Motor neuron (in vitro differentiated cells): Measurements from ENCODE around the gene MYL12B. TPM values are rescaled to one million over a fixed set of nuclear protein-coding genes. Genes with fewer than 3 reads are reported as not detected.
"Not testable (repeated sequence)": the region's sequence is repeated elsewhere in the genome, so short reads cannot be mapped to it uniquely, and the experiment has no call there.

Experiments
- ATAC-seq, 8 experiments: fragments of 200-7000 bp; cut with Tn5 transposase; replicated peaks in 6 of 8; 2 replicates each; pipeline ENCODE4 v1.8.0; 2021; ENCODE audit warnings: mild to moderate bottlenecking in 8 of 8, moderate library complexity in 8 of 8
- H3K27ac ChIP-seq, 2 donors: fragments of 250-450 bp; sonication (Bioruptor Pico); 2 replicates each; pipeline ENCODE4 v1.9.0; 2021; ENCODE audit warnings: antibody characterized with exemption in 2 of 2, mild to moderate bottlenecking in 2 of 2, moderate library complexity in 1 of 2
- H3K4me1 ChIP-seq, 2 donors: fragments of 250-450 bp; sonication (Bioruptor Pico); replicated peaks in 1 of 2; 2 replicates each; pipeline ENCODE4 v1.6.1; 2021; ENCODE audit warnings: antibody characterized with exemption in 2 of 2, mild to moderate bottlenecking in 2 of 2, moderate library complexity in 1 of 2
- H3K4me3 ChIP-seq, 5 donors: fragments of 250-450 bp; sonication (Bioruptor Pico); 2 replicates each; pipeline ENCODE4 v1.9.0; 2021; ENCODE audit warnings: antibody characterized with exemption in 5 of 5, mild to moderate bottlenecking in 5 of 5, moderate library complexity in 4 of 5
- WGBS, 10 experiments: fragments of 450-650 bp; shearing (Covaris generic); methylation state at CpG; one replicate each; pipeline ENCODE4 v1.0.0; 2022; 5-methylcytosine and 5-hydroxymethylcytosine counted together
- in situ Hi-C, 9 experiments: fragments of 400-800 bp; cut with MboI; loops; one replicate each; pipeline ENCODE4 v1.15.0; 2021; ENCODE audit warnings: low sequenced_read_pairs in 9 of 9, low pct_unique_long_range_greater_than_20kb in 2 of 9; ENCODE audit not compliant: unreplicated experiment in 9 of 9
- total RNA-seq, 8 experiments: library from RNA; unstranded; fragments of 300-600 nt; gene quantifications; 2 replicates each; pipeline versions ENCODE4 v1.2.3 to v1.2.4, GENCODE V29; 2022

MYL12B gene
- total RNA-seq, 8 experiments from 2014 or later, result 135 to 392 (median 170) TPM

GRCh38 chr18:3269914-3270299 lies 8.0 kb downstream of the MYL12B start:
- WGBS, 10 experiments, result 94 to 100% (median 100%) methylated on average over 1 of the region's 1 CpG
- H3K4me1 ChIP-seq, result no peaks in the 10 kb centered on the region
- H3K27ac ChIP-seq, result no peak overlapping the region
- ATAC-seq, result no peak
- in situ Hi-C loops, result loop anchor here in 1 of 9 experiments (10.0 kb wide), 1 partner anchor 395 kb away; no protein-coding TSS in a partner anchor
- no peak overlapping the region for H3K4me3 ChIP-seq

GRCh38 chr18:3273042-3273441 lies 11.1 kb downstream of the MYL12B start:
- ATAC-seq, result no peak
- Histone ChIP-seq H3K27ac (no peak overlapping the region), H3K4me3 (no peak overlapping the region), H3K4me1 (peaks cover 0 to under 1% of the 10 kb centered on the region in 2 donors)
- 0 to 100% (median 67%) methylated on average over 1 to 3 of the region's 3 CpGs; no CpG with 5 or more reads in 3 of the 10 experiments for WGBS, 10 experiments
- in situ Hi-C loops, result loop anchor here in 1 of 9 experiments (10.0 kb wide), 1 partner anchor 392 kb away; no protein-coding TSS in a partner anchor

- H3K4me1 ChIP-seq, H3K27ac ChIP-seq, ATAC-seq, H3K4me3 ChIP-seq: not testable (repeated sequence)
- 74 to 98% (median 91%) methylated on average over 2 to 7 of the region's 7 CpGs for WGBS, 10 experiments
- in situ Hi-C loops, result loop anchor here in 7 of 9 experiments (5.0 to 25.0 kb wide), 6 partner anchors 160 to 585 kb away; no protein-coding TSS in a partner anchor
These were observed 15.8 kb downstream of the MYL12B start for GRCh38 chr18:3277643-3278213.

GRCh38 chr18:3279201-3280185 lies 17.6 kb downstream of the MYL12B start:
- 0 to 77% (median 45%) methylated on average over 1 to 12 of the region's 14 CpGs for WGBS, 10 experiments
- Histone ChIP-seq H3K4me3 (no peak overlapping the region), H3K4me1 (peaks cover 5 to 6% of the 10 kb centered on the region in 2 donors), H3K27ac (no peak overlapping the region)
- peak in 3 of 8 experiments; percentile 55 to 59 (median 57) for ATAC-seq
- in situ Hi-C loops, result loop anchor here (5.0 to 25.0 kb wide), 8 partner anchors 158 to 583 kb away; no protein-coding TSS in a partner anchor

- H3K4me3 ChIP-seq, result no peak overlapping the region
- ATAC-seq, result peak; percentile 72 to 87 (median 79)
- in situ Hi-C loops, result loop anchor here (10.0 to 25.0 kb wide), 7 partner anchors 156 to 581 kb away; no protein-coding TSS in a partner anchor
- no peak overlapping the region for H3K27ac ChIP-seq
- WGBS, 10 experiments, result 0 to 89% (median 25%) methylated on average over 1 to 2 of the region's 2 CpGs
- peaks cover 5 to 6% of the 10 kb centered on the region in 2 donors for H3K4me1 ChIP-seq
These were observed 19.8 kb downstream of the MYL12B start for GRCh38 chr18:3281456-3282400.

- no peak overlapping the region for H3K27ac ChIP-seq
- H3K4me3 ChIP-seq, result no peak overlapping the region
- H3K4me1 ChIP-seq, result peaks cover 2 to 5% of the 10 kb centered on the region in 2 donors
- ATAC-seq, result no peak
- in situ Hi-C loops, result loop anchor here (10.0 to 25.0 kb wide), 7 partner anchors 154 to 579 kb away; no protein-coding TSS in a partner anchor
- WGBS, 10 experiments, result 0 to 100% (median 82%) methylated on average over 1 to 9 of the region's 10 CpGs; no CpG with 5 or more reads in 1 of the 10 experiments
These were observed 21.4 kb downstream of the MYL12B start for GRCh38 chr18:3283253-3283863.

- no peak overlapping the region for H3K27ac ChIP-seq
These were observed 22.0 kb downstream of the MYL12B start for GRCh38 chr18:3283908-3284307.

GRCh38 chr18:3284501-3284900 lies 22.6 kb downstream of the MYL12B start:
- Histone ChIP-seq H3K4me3 (no peak overlapping the region), H3K4me1 (peaks cover 0 to 5% of the 10 kb centered on the region in 2 donors), H3K27ac (no peak overlapping the region)
- WGBS, 10 experiments, result 70 to 100% (median 96%) methylated on average over 1 to 4 of the region's 9 CpGs; no CpG with 5 or more reads in 2 of the 10 experiments
- in situ Hi-C loops, result loop anchor here (10.0 to 25.0 kb wide), 7 partner anchors 153 to 578 kb away; no protein-coding TSS in a partner anchor
- ATAC-seq, result no peak

More at GRCh38 chr18:3283908-3284307, 22.0 kb downstream of the MYL12B start:
- in situ Hi-C loops, result loop anchor here (10.0 to 25.0 kb wide), 7 partner anchors 153 to 578 kb away; no protein-coding TSS in a partner anchor
- WGBS, 10 experiments, result 60 to 100% (median 83%) methylated on average over 1 to 7 of the region's 7 CpGs; no CpG with 5 or more reads in 5 of the 10 experiments
- ATAC-seq, result peak in 4 of 8 experiments; percentile 21 to 78 (median 50)
- H3K4me3 ChIP-seq, result no peak overlapping the region
- peaks cover 0 to 5% of the 10 kb centered on the region in 2 donors for H3K4me1 ChIP-seq

- WGBS, 10 experiments, result 20 to 100% (median 95%) methylated on average over 1 to 5 of the region's 7 CpGs; no CpG with 5 or more reads in 3 of the 10 experiments
- ATAC-seq, result no peak
- H3K27ac ChIP-seq, result no peak overlapping the region
- H3K4me3 ChIP-seq, result no peak overlapping the region
- peaks cover 0 to 5% of the 10 kb centered on the region in 2 donors for H3K4me1 ChIP-seq
- in situ Hi-C loops, result loop anchor here (10.0 to 25.0 kb wide), 7 partner anchors 151 to 576 kb away; no protein-coding TSS in a partner anchor
These were observed 24.2 kb downstream of the MYL12B start for GRCh38 chr18:3286159-3286558.

- Histone ChIP-seq H3K4me1 (no peaks in the 10 kb centered on the region), H3K4me3 (no peak overlapping the region), H3K27ac (no peak overlapping the region)
- 17 to 100% (median 55%) methylated on average over 1 to 2 of the region's 2 CpGs; no CpG with 5 or more reads in 3 of the 10 experiments for WGBS, 10 experiments
- no peak for ATAC-seq
- in situ Hi-C loops, result loop anchor here in 7 of 9 experiments (25.0 kb wide), 4 partner anchors 144 to 569 kb away; no protein-coding TSS in a partner anchor
These were observed 31.4 kb downstream of the MYL12B start for GRCh38 chr18:3293196-3293951.
